ENCODE results near the gene TTLL13. TPM values are rescaled to one million over a fixed set of nuclear protein-coding genes. Genes with fewer than 3 reads are reported as not detected.
A peak's percentile ranks its signal among the peaks of the same experiment; 100 is the strongest.

Gene TTLL13
- total RNA-seq, 4 donors from 2014 or later = 0.27 TPM; not detected in 3

DNA sequence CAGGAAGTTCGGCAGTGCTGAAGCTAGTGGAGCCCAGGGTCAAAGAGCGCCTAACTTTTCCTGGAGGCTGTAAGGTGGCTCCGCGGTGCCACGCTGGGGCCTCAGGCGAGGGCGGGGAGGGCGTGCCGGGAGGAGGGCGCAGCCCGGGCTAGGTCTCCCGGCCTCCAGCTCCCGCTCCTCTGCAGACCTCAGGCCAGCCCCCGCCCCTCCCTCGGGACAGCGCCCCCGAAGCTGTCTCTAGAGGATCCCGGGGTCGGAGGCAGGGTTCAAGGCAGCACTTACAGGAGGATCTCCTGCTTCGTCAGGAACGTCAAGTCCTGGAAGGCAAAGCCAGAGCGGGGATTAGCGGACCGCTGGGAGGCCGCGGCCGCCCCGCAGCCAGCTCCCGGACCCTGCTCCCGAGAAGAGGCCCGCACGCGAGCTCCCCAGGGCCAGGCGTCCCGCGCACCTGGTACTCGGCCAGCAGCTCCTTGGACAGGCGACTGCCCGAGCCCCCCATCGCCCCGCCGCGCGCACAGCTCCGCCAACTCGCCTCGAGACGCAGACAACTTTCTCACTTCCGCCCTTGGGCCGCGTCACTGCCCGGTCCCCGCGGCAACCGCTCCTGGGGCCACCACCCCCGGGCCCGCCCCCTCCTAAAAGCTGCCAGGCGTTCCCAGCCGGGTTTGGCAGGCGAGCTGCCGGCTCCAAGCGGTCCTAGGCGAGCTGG is 15.8 kb upstream of the TTLL13 start, which contains the start of gene CIB1:
Gene CIB1 (minus strand): TSS at position 555 of the 709 bp plus-strand sequence. CDS start 56 bp downstream, at position 499.
- Histone ChIP-seq H3K36me3 (peaks cover 0 to 16% (median 4%) of the 10 kb centered on the region in 4 donors), H3K9me3 (no peaks in the 10 kb centered on the region), H3K27me3 (no peaks in the 10 kb centered on the region), H3K4me3 (peak within 1 kb of the TSS; percentile 67 to 92 (median 75)), H3K27ac (peak within 1 kb of the TSS; percentile 90 to 99 (median 96)), H3K4me1 (peaks cover 28 to 53% (median 43%) of the 10 kb centered on the region in 4 donors)
- intact Hi-C loops (cut with DNase I; ENCODE audit: low total_unique reads) = loop anchor here (2.0 kb wide), 1 partner anchor 133 kb away; no protein-coding TSS in a partner anchor
- 1% methylated on average over 34 of the region's 63 CpGs; no CpG with 5 or more reads in 1 of the 2 donors for WGBS, 2 donors (ENCODE audit: low coverage in 1 of 2)
- DNase-seq = peak; percentile 99
- TF ChIP-seq, protein P1, sequence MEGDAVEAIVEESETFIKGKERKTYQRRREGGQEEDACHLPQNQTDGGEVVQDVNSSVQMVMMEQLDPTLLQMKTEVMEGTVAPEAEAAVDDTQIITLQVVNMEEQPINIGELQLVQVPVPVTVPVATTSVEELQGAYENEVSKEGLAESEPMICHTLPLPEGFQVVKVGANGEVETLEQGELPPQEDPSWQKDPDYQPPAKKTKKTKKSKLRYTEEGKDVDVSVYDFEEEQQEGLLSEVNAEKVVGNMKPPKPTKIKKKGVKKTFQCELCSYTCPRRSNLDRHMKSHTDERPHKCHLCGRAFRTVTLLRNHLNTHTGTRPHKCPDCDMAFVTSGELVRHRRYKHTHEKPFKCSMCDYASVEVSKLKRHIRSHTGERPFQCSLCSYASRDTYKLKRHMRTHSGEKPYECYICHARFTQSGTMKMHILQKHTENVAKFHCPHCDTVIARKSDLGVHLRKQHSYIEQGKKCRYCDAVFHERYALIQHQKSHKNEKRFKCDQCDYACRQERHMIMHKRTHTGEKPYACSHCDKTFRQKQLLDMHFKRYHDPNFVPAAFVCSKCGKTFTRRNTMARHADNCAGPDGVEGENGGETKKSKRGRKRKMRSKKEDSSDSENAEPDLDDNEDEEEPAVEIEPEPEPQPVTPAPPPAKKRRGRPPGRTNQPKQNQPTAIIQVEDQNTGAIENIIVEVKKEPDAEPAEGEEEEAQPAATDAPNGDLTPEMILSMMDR (IDR thresholded peaks at IDR 0.05) = peak in 2 of 5 experiments; percentile 55 to 85
- TF ChIP-seq EP300 (IDR thresholded peaks at IDR 0.05; ENCODE audit: low read depth) (peak; percentile 28), POLR2A (IDR thresholded peaks at IDR 0.05) (peak; percentile 93), POLR2AphosphoS5 (IDR thresholded peaks at IDR 0.05) (peak; percentile 46 to 94 (median 91))
- in situ Hi-C loops (cut with MboI; ENCODE audit: low pct_ligation_motif_present in 1 of 4, low pct_unique_long_range_greater_than_20kb in 1 of 4, low sequenced_read_pairs in 3 of 4) = no loop called here

DNA sequence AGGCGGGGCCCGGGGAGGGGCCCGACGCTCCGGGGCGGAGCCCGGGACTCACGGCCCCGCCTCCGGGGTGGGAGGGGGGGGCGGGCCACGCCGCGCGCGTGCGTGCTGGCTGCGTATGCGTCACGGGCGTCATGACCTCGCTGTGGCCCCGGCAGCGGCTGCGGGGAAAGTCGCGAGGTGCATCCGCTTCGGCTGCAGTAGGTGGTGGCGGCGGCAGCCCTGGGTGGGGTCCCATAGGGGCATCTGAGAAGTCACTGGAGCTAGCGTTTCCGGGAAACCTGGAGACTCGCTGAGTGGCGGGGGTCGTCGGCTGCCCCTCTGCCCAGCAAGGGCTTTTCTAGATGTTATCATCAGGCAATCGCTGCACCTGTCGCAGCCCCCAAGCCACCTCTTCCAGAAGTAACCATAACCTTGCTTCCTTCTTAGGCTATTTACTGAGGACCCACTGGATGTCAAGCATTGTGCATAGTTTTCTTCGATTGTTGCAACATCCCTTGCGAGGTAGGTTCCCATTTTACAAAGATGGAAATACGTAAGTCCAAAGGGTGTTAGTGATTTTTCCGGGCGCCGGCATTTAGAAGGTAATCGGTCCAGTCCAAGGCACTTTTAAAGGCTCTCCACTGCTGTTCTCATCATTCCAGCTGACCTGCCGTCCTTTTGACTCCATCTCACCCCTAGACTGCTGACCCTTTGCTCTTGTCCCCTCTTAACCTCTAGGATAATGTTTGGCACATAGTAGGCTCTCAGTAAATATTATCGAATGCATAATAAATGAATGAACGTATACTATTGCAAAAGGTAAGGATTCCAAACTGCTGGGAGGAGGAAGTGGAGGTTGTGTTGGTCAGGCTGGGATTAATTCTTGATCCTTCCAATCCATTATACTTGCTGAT is 15.0 kb upstream of the TTLL13 start, which contains the start of gene GDPGP1:
Gene GDPGP1 (plus strand): TSS at position 114 of the 893 bp plus-strand sequence. CDS start 6,700 bp downstream, outside the sequence.
- DNase-seq = no peak
- Histone ChIP-seq H3K9me3 (no peaks in the 10 kb centered on the region), H3K36me3 (peaks cover 0 to 19% (median 1%) of the 10 kb centered on the region in 4 donors), H3K27me3 (no peaks in the 10 kb centered on the region), H3K27ac (peak within 1 kb of the TSS; percentile 90 to 99 (median 96)), H3K4me1 (peaks cover 28 to 48% (median 43%) of the 10 kb centered on the region in 4 donors), H3K4me3 (peak within 1 kb of the TSS; percentile 67 to 92 (median 75))
- TF ChIP-seq POLR2A (IDR thresholded peaks at IDR 0.05) (peak; percentile 68), POLR2AphosphoS5 (IDR thresholded peaks at IDR 0.05) (peak; percentile 77 to 95 (median 89)), EP300 (IDR thresholded peaks at IDR 0.05; ENCODE audit: low read depth) (no peak)
- TF ChIP-seq, protein P1 (IDR thresholded peaks at IDR 0.05) = no peak
- intact Hi-C loops (cut with DNase I; ENCODE audit: low total_unique reads) = no loop called here
- in situ Hi-C loops (cut with MboI; ENCODE audit: low pct_ligation_motif_present in 1 of 4, low pct_unique_long_range_greater_than_20kb in 1 of 4, low sequenced_read_pairs in 3 of 4) = no loop called here
- 6 to 24% methylated on average over 2 to 12 of the region's 49 CpGs for WGBS, 2 donors (ENCODE audit: low coverage in 1 of 2)

DNA sequence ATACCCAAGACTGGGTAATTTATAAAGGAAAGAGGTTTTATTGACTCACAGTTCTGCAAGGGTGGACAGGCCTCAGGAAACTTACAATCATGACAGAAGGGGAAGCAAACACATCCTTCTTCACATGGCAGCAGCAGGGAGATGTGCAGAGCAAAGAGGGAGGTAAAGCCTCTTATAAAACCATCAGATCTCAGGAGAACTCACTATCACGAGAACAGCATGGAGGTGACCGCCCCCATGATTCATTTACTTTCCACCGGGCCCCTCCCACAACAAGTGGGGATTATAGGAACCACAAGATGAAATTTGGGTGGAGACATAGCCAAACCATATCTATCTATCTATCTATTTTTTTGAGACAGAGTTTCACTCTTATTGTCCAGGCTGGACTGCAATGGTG is 10.0 kb upstream of the TTLL13 start:
- TF ChIP-seq, protein P1 (IDR thresholded peaks at IDR 0.05) = no peak
- TF ChIP-seq EP300 (IDR thresholded peaks at IDR 0.05; ENCODE audit: low read depth) (no peak), POLR2A (IDR thresholded peaks at IDR 0.05) (no peak), POLR2AphosphoS5 (IDR thresholded peaks at IDR 0.05) (no peak)
- DNase-seq = no peak
- no peaks in the 10 kb centered on the region for H3K9me3 ChIP-seq
- intact Hi-C loops (cut with DNase I; ENCODE audit: low total_unique reads) (no loop called here), in situ Hi-C loops (cut with MboI; ENCODE audit: low pct_ligation_motif_present in 1 of 4, low pct_unique_long_range_greater_than_20kb in 1 of 4, low sequenced_read_pairs in 3 of 4) (no loop called here)
- peaks cover 0 to 20% (median 1%) of the 10 kb centered on the region in 4 donors for H3K36me3 ChIP-seq
- 71% methylated on average over 3 of the region's 3 CpGs; no CpG with 5 or more reads in 1 of the 2 donors for WGBS, 2 donors (ENCODE audit: low coverage in 1 of 2)
- no peak overlapping the region for H3K27ac ChIP-seq
- no peaks in the 10 kb centered on the region for H3K27me3 ChIP-seq
- peaks cover 4 to 9% (median 6%) of the 10 kb centered on the region in 4 donors for H3K4me1 ChIP-seq
- no peak overlapping the region for H3K4me3 ChIP-seq
